CD1c-positive myeloid dendritic cell (primary cell): ENCODE results near the gene LSR.

Source experiments
- DNase-seq: peaks from one replicate; pipeline ENCODE4 v3.0.0-alpha.2; 2016; ENCODE audit errors: extremely low spot score

LSR gene

DNA sequence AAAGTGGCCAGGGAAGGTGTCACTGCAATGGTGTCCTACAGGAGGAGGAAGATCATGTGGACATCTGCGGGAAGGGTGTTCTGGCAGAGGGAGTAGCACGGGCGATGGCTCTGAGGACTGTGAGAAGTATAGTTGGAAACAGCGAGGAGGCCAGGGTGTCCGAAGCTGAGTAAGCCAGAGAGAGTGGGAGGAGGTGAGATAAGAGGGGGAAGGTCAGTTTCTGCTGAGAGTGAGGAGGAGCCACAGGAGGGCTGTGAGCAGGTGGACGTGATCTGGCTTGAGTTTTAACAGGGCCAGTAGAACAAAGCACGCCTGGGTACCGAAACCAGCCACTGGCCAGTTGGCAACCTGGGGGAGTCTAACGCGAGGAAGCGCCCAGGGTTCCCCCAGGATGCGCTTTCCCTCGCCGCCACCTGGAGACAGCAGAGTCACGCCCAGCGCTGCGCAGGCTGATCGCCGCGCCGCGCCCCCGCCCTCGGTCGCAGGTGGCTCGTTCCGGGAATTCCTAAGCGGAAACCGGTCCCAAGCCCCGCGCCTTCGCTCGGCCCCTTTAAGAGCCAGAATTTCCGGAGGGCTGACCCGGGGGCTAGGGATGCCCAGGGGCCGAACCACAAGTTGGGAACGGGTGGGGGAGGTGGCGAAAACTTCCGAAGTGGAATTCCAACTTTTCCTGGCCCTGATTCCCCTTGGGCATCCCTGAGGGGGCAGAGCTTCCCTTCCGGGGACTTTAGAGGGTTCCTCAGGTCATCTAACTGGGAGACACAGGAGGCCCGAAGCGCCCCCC lies 1.1 kb upstream of the LSR start:
- DNase-seq: peak; percentile 34

GRCh38 chr19:35249146-35249847 lies 495 bp downstream of the LSR start:
- peak; percentile 61 for DNase-seq

- DNase-seq: no peak
These were observed 1.3 kb downstream of the LSR start for GRCh38 chr19:35249848-35250711.

GRCh38 chr19:35251456-35251855 lies 2.7 kb downstream of the LSR start:
- DNase-seq: no peak

GRCh38 chr19:35253316-35254286 lies 4.8 kb downstream of the LSR start:
- DNase-seq: no peak

DNA sequence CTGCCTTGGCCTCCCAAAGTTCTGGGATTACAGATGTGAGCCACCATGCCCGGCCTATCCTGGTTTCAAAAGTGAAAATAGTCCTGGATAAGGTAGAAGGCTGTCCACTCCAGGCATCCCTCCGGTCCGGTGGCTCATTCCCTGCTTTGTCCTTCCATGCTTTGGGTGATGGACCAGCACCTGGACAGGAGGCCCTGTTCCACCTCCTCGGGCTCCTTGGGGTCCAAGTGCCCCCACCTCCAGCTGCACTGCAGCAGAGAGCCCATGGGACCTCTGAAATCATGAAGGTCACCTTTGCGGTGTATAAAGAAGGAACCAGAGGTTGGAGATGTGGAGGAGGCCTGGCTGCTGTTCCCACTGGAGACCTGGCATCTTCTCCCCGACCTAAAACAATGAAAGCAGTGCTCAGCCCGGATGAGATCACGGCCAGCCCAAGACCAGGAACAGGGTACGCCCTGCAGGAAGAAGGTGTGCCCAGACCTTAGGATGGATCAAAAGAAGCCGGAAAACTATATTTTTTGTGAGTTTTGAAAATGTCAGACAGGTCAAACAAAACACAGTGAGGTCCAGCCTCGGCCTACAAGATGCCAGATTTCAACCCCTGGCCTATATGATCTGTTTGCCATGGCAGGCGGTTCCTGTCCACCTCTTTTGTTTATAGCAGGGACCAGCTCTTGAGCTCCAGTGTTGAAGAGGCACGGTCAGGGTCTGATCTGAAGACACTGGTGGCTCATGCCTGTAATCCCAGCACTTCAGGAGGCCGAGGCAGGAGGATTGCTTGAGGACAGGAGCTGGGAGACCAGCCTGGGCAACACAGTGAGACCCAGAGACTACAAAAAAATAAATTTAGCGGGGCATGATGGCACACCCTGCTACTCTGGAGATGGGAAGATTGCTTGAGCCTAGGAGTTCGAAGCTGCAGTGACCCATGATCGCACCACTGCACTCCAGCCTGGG lies 5.8 kb downstream of the LSR start:
- no peak for DNase-seq

DNA sequence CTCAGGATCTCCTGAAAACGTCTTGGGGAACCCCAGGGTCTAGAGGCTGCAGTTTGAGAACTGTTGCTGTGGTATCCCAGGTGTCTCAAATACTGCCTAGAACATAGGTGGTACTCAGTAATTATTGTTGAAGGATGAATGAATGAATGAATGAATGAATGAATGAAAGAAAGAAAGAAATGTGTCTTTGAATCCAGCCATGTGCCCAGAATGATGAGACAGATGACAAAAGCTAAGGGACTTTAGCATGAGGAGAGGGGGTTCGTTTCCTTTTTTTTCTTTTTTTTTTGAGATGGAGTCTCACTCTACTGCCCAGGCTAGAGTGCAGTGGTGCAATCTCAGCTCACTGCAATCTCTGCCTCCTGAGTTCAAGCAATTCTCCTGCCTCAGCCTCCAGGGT lies 7.8 kb downstream of the LSR start:
- DNase-seq: no peak

DNA sequence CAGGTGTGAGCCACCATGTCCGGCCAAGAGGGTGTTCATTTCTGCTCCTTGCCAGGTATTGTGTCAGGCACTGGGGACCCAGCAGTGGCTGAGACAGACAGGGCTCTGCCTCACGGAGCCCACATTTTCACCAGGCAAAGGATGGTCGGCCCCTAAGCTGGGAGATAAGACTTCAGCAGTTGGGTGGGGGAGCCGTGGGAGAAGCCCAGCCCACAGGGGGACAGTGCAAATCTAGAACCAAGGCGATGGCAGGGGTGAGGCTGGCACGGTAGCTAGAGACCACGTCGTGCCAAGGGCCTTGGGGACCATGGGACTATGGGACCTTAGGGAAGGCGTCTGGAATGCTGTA lies 8.3 kb downstream of the LSR start:
- no peak for DNase-seq

- no peak for DNase-seq
These were observed 12.0 kb downstream of the LSR start for GRCh38 chr19:35260694-35261304.

GRCh38 chr19:35261356-35262100 lies 12.7 kb downstream of the LSR start:
- no peak for DNase-seq

- DNase-seq: no peak
These were observed 13.4 kb downstream of the LSR start for GRCh38 chr19:35262101-35262761.

DNA sequence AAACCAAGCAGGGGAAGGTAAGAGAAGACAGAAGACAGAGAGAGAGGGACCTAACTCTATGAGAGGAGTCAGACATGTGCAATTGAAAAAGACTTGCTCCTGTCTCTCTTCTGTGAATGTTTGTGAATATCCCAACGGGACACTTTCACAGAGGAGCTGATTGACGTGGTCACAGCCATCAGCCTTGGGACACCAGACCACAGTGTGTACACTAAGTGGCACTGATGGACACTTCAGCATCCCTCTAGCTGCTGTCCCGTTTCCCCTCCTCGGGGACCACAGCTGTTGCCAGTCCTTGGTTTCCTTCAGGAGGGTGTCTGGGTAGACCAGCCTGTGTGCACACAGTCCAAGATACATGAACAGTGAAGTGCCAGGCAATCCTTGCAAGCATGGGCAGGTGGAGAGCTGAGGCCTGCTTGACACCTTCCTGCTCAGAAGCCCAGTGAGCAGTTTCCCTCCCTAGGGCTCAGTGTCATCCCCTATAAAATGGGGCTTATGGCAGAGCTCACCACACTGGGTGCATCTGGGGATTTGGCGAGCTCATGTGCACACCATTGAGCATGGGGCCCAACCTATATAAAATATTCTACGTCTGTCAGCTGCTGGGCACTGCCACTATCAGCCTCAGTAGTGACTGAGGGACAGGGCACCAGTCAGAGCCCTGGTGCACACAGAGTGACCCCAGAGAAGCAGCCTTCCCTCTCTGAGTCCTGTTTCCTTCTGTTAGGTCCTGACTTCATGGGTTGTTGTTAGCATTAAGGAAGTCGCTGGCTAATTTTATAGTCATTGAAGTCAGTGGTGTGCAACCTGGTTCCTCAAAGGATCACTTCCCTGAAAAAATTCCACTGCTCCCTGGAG lies 15.7 kb downstream of the LSR start:
- peak; percentile 78 for DNase-seq

- no peak for DNase-seq
These were observed 16.5 kb downstream of the LSR start for GRCh38 chr19:35265126-35265899.

- DNase-seq: no peak
These were observed 17.2 kb downstream of the LSR start for GRCh38 chr19:35265900-35266519.

DNA sequence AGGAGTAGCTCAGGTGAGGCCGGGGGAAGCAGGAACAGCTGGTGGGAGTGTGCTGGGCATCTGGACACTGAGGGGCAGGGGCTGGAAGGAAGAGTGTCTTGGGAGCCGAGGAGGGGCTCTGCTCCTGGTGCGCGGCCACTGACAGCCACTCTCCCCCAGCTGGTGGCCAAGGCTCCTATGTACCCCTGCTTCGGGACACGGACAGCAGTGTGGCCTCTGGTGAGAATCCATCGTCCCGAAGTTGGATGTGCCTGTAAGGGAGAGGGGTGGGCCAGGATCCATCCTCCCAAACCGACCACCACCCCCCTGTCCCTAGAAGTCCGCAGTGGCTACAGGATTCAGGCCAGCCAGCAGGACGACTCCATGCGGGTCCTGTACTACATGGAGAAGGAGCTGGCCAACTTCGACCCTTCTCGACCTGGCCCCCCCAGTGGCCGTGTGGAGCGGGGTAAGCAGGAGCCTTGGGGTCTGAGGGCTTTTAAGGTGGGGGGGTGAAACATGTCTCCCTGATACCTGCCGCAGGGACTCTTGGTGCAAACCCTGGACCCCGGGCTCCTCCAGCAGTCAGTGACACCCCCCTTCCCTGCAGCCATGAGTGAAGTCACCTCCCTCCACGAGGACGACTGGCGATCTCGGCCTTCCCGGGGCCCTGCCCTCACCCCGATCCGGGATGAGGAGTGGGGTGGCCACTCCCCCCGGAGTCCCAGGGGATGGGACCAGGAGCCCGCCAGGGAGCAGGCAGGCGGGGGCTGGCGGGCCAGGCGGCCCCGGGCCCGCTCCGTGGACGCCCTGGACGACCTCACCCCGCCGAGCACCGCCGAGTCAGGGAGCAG lies 17.9 kb downstream of the LSR start:
- DNase-seq: no peak
